Activated B cell treated with CpG ODN at 0.5 μM for 24 hours (primary cell): Measurements from ENCODE around the gene HES1. TPM values are rescaled to one million over a fixed set of nuclear protein-coding genes. Genes with fewer than 3 reads are reported as not detected.
"Not testable (repeated sequence)": the region's sequence is repeated elsewhere in the genome, so short reads cannot be mapped to it uniquely, and the experiment has no call there.

Experiments
- ATAC-seq: fragments of 200-7000 bp; cut with Tn5 transposase; one replicate; pipeline ENCODE4 v1.10.0; 2021; ENCODE audit warnings: low read depth, mild to moderate bottlenecking, moderate library complexity
- CTCF ChIA-PET: fragments of 350-600 bp; sonication (Branson Sonifier 250); formaldehyde crosslinking; loops from one replicate; lab custom pipeline; 2021; ENCODE audit warnings: antibody characterized with exemption; lab: Charles Lee
- POLR2A ChIA-PET: fragments of 350-600 bp; sonication (Branson Sonifier 250); formaldehyde crosslinking; loops from one replicate; lab custom pipeline; 2021; ENCODE audit warnings: antibody characterized with exemption; lab: Charles Lee
- DNase-seq: peaks from one replicate; pipeline ENCODE4 v3.0.0; 2022
- H3K27ac Mint-ChIP-seq: one replicate; pipeline ENCODE4 v1.8.0; 2020; ENCODE audit warnings: mixed read lengths
- H3K27me3 Mint-ChIP-seq: one replicate; pipeline ENCODE4 v1.8.0; 2021; ENCODE audit warnings: mixed read lengths
- H3K36me3 Mint-ChIP-seq: one replicate; pipeline ENCODE4 v1.8.0; 2021; ENCODE audit warnings: low read depth, mixed read lengths
- H3K4me1 Mint-ChIP-seq: one replicate; pipeline ENCODE4 v1.8.0; 2021; ENCODE audit warnings: mixed read lengths
- H3K4me3 Mint-ChIP-seq: one replicate; pipeline ENCODE4 v1.8.0; 2020; ENCODE audit warnings: mild to moderate bottlenecking, mixed read lengths
- H3K9me3 Mint-ChIP-seq: one replicate; pipeline ENCODE4 v1.8.0; 2020; ENCODE audit warnings: mixed read lengths
- CTCF ChIP-seq: fragments of 200-600 bp; IDR thresholded peaks from one replicate; pipeline ENCODE4 v1.8.0; 2022; ENCODE audit warnings: antibody characterized with exemption, mild to moderate bottlenecking
- intact Hi-C: fragments of 100-400 bp; cut with micrococcal nuclease; formaldehyde crosslinking; loops from one replicate; pipeline ENCODE4 v1.15.1; 2024
- total RNA-seq: library from RNA; stranded (reverse); gene quantifications from 2 replicates; pipeline ENCODE4 v1.2.3, GENCODE V29; 2022

The HES1 gene
- total RNA-seq, 1 donor from 2014 or later, result 5.9 TPM

DNA sequence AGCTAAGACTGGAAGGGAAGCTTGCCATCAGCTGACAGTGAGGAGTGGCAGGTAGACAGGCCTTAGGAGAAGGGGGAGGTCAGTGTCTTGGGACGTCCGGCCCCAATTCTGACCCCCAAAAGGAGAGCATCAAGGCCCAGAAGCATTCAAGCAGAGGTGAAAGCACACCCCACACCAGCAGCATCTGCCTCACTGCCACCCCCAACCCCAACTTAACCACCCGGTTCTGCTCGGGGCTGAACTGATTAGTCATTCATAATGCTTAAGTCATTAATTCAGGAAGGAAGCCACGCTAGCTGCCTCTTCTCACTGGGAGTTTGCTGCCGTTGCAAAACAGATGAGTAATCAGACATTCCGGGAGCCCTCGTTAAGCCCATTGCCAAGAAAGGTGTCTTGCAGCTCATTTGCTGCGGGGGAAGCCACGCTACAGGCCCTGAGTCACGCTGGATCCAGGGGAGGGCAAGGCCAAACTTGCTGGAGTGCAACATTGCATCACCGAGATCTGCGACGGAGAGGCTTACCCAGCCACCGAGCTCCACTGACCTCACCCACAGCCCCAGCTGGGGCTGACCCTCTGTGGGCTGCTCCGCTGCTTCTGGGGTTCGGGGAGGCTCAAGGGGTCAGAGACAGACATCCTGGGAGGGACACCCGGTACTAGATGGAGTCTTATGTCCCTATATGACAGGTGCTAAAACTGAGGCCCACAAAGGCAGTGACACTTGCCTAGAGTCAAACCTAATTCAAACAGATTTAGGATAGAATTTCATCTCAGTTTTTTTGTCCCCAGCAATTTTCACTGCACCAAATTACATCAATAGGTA lies 46.4 kb upstream of the HES1 start:
- TF ChIP-seq CTCF, result no peak
- H3K27ac Mint-ChIP-seq, result peak overlapping the region; percentile 71
- no peaks in the 10 kb centered on the region for H3K9me3 Mint-ChIP-seq
- no peaks in the 10 kb centered on the region for H3K36me3 Mint-ChIP-seq
- H3K4me1 Mint-ChIP-seq, result peaks cover 43% of the 10 kb centered on the region
- CTCF ChIA-PET, result interaction anchor here (1.4 kb wide), 1 partner anchor 41 kb away, joined by 3 read pairs; no protein-coding TSS in a partner anchor
- H3K27me3 Mint-ChIP-seq, result no peaks in the 10 kb centered on the region
- intact Hi-C loops, result loop anchor here (1.0 to 5.0 kb wide), 5 partner anchors 12 to 302 kb away; partner anchors contain the start of gene HES1
- DNase-seq (peak; percentile 41), ATAC-seq (peak; percentile 86)
- peak overlapping the region; percentile 9 for H3K4me3 Mint-ChIP-seq
- POLR2A ChIA-PET, result interaction anchor here (0.6 to 3.4 kb wide), 9 partner anchors 13 to 218 kb away, joined by 3 to 51 read pairs (median 6); partner anchors contain the start of gene HES1

DNA sequence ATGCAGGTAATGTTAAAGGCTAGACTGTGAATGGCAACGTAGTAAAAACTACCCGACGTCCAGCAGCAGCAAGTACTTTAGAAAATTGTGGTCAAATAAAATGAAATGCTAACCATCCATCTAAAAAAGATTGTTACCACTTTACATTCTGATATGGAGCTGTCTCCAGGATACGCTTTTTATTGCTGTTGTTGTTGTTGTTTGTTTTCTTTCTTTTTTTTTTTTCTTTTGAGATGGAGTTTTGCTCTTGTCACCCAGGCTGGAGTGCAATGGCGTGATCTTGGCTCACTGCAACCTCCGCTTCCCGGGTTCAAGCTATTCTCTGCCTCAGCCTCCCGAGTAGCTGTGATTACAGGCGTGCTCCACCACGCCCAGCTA lies 45.8 kb upstream of the HES1 start:
- peaks cover 46% of the 10 kb centered on the region for H3K4me1 Mint-ChIP-seq
- H3K9me3 Mint-ChIP-seq, H3K4me3 Mint-ChIP-seq, DNase-seq, H3K27me3 Mint-ChIP-seq, intact Hi-C loops, H3K36me3 Mint-ChIP-seq, CTCF ChIA-PET, ATAC-seq: not testable (repeated sequence)
- POLR2A ChIA-PET, result interaction anchor here (0.6 to 3.4 kb wide), 10 partner anchors 12 to 217 kb away, joined by 3 to 51 read pairs (median 5); no protein-coding TSS in a partner anchor
- H3K27ac Mint-ChIP-seq, result peak overlapping the region; percentile 24

- Mint-ChIP-seq H3K9me3 (no peaks in the 10 kb centered on the region), H3K27ac (peak overlapping the region; percentile 24), H3K27me3 (no peaks in the 10 kb centered on the region), H3K4me3 (no peak overlapping the region), H3K36me3 (no peaks in the 10 kb centered on the region), H3K4me1 (peaks cover 51% of the 10 kb centered on the region)
- intact Hi-C loops, result no loop called here
- DNase-seq (no peak), ATAC-seq (no peak)
- ChIA-PET CTCF (no interaction called here), POLR2A (interaction anchor here (0.6 to 3.4 kb wide), 8 partner anchors 12 to 213 kb away, joined by 3 to 51 read pairs (median 5); no protein-coding TSS in a partner anchor)
- no peak for TF ChIP-seq CTCF
These were observed 45.2 kb upstream of the HES1 start for GRCh38 chr3:194090716-194091115.

GRCh38 chr3:194091141-194091540 lies 44.8 kb upstream of the HES1 start:
- Mint-ChIP-seq H3K9me3 (no peaks in the 10 kb centered on the region), H3K36me3 (no peaks in the 10 kb centered on the region), H3K27me3 (no peaks in the 10 kb centered on the region), H3K4me1 (peaks cover 52% of the 10 kb centered on the region), H3K4me3 (no peak overlapping the region), H3K27ac (no peak overlapping the region)
- ATAC-seq (no peak), DNase-seq (no peak)
- intact Hi-C loops, result no loop called here
- TF ChIP-seq CTCF, result no peak
- POLR2A ChIA-PET, result interaction anchor here (0.8 to 3.4 kb wide), 6 partner anchors 11 to 187 kb away, joined by 3 to 51 read pairs (median 4); no protein-coding TSS in a partner anchor
- CTCF ChIA-PET, result no interaction called here

DNA sequence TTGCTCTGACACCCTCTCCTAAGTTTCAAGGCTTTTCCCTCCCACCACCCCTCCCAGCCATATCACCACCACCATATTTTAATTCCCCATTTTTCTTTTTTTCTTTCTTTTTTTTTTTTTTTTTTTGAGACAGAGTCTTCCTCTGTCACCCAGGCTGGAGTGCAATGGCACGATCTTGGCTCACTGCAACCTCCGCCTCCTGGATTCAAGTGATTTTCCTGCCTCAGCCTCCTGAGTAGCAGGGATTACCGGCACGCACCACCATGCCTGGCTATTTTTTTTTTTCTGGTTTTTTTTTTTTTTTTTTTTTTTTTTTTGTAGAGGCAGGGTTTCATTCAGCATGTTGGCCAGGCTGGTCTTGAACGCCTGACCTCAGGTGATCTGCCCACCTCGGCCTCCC lies 44.1 kb upstream of the HES1 start:
- H3K4me3 Mint-ChIP-seq, H3K27me3 Mint-ChIP-seq, DNase-seq, intact Hi-C loops, H3K36me3 Mint-ChIP-seq, H3K27ac Mint-ChIP-seq, ATAC-seq, H3K9me3 Mint-ChIP-seq: not testable (repeated sequence)
- H3K4me1 Mint-ChIP-seq, result peaks cover 54% of the 10 kb centered on the region
- CTCF ChIA-PET, result interaction anchor here (1.0 kb wide), 1 partner anchor 45 kb away, joined by 3 read pairs; the partner anchor contains the start of gene HES1
- POLR2A ChIA-PET, result interaction anchor here (2.7 to 3.4 kb wide), 2 partner anchors 10 to 12 kb away, joined by 11 to 51 read pairs; no protein-coding TSS in a partner anchor

DNA sequence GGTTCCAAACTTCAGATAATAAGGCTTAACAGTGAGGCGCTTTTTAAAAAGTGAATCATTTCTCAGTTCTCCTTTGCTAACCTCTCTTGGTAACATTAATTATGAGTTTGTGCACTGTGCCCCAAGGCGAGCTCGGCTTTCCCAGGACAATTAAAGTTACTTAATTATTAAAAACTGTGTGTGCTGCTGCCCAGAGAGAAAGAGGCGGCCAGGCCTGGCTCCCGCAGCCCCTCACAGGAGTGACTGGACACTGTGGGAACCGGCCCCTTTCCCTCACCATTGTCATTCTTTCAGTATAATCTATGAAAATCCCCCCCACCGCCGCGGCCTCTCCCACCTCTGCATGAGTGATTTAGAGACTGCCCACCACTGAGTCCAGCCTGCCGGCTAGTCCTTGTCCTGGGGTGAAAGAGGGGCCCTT lies 43.1 kb upstream of the HES1 start:
- Mint-ChIP-seq H3K36me3 (no peaks in the 10 kb centered on the region), H3K27ac (peak overlapping the region; percentile 35), H3K4me1 (peaks cover 57% of the 10 kb centered on the region), H3K4me3 (no peak overlapping the region), H3K9me3 (no peaks in the 10 kb centered on the region), H3K27me3 (no peaks in the 10 kb centered on the region)
- CTCF ChIA-PET, result interaction anchor here (1.0 kb wide), 1 partner anchor 44 kb away, joined by 3 read pairs; the partner anchor contains the start of gene HES1
- intact Hi-C loops, result no loop called here
- no peak for TF ChIP-seq CTCF
- POLR2A ChIA-PET, result interaction anchor here (0.7 to 2.7 kb wide), 3 partner anchors 8 to 42 kb away, joined by 3 to 11 read pairs (median 4); no protein-coding TSS in a partner anchor
- no peak for DNase-seq
- ATAC-seq, result peak; percentile 19
